HG03575 (cell line): Measurements from ENCODE around the gene KRTCAP2.
"Not testable (repeated sequence)": the region's sequence is repeated elsewhere in the genome, so short reads cannot be mapped to it uniquely, and the experiment has no call there.

Source experiments
- ATAC-seq: cut with Tn5 transposase; IDR thresholded peaks from one replicate; pipeline ENCODE4 v1.9.1; 2021; ENCODE audit not compliant: unreplicated experiment, insufficient number of reproducible peaks, low FRiP score; ENCODE audit errors: extremely low read depth

Gene KRTCAP2

DNA sequence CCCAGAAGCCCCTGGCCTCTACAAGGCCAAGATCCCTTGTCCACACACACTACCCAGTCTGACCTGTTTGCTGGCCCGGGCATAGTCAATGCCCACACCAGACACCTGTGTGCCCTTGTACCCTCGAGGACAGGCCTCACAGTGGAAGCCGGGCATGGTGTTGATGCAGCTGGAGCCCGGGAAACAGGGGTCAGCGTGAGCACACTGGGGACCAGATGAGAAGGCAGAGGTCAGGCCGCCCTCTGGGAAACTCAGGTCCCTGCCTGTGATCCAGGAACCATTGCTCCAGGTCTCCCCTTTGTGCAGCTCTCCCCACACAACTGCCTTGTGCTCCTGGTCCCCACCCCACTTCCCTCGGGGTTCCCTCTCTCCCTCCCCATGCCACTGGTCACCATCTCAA is 29.1 kb upstream of the KRTCAP2 start:
- no peak for ATAC-seq

DNA sequence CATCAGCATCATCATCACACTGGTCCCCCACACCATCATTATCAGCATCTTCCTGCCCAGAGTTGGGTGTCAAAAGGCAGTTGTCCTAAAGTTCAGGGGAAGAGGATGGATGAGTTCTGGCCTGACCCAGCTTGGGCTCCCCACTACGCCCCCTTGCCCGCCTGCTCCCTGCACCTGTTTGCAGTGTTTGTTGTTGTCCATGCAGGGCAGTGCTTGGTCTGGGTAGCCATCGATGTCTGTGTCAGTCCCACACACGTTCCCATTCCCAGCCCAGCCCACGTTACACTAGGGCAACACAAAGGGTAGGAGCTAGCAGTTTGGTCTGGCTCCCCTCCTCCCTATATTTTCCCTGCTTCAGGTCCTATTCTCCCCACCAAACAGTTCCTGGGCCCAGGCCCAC is 27.8 kb upstream of the KRTCAP2 start:
- no peak for ATAC-seq

DNA sequence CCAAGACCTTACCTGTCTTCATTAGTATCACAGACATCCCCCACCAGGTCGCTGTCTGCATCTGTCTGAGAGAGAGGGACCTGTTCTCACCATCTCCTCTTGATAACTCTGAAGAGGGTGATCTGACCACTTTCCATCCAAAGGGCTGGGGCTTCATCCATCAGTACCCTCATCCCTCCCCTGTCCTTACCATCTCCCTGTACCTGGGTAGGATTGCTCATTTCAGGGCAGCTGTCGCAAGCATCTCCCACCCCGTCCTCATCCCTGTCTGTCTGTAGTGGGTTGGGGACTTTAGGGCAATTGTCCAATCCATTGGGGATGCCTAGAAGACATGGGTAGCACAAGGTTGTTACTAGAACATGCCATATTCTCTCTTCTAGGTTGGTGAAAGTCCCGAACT is 26.7 kb upstream of the KRTCAP2 start:
- ATAC-seq: no peak

GRCh38 chr1:155198547-155198906 is 25.4 kb upstream of the KRTCAP2 start:
- ATAC-seq: no peak

GRCh38 chr1:155197901-155198546 is 24.9 kb upstream of the KRTCAP2 start:
- no peak for ATAC-seq

- ATAC-seq: no peak
Observed at GRCh38 chr1:155196893-155197638, 24.0 kb upstream of the KRTCAP2 start.

- ATAC-seq: no peak
Observed at GRCh38 chr1:155196103-155196892, 23.2 kb upstream of the KRTCAP2 start.

DNA sequence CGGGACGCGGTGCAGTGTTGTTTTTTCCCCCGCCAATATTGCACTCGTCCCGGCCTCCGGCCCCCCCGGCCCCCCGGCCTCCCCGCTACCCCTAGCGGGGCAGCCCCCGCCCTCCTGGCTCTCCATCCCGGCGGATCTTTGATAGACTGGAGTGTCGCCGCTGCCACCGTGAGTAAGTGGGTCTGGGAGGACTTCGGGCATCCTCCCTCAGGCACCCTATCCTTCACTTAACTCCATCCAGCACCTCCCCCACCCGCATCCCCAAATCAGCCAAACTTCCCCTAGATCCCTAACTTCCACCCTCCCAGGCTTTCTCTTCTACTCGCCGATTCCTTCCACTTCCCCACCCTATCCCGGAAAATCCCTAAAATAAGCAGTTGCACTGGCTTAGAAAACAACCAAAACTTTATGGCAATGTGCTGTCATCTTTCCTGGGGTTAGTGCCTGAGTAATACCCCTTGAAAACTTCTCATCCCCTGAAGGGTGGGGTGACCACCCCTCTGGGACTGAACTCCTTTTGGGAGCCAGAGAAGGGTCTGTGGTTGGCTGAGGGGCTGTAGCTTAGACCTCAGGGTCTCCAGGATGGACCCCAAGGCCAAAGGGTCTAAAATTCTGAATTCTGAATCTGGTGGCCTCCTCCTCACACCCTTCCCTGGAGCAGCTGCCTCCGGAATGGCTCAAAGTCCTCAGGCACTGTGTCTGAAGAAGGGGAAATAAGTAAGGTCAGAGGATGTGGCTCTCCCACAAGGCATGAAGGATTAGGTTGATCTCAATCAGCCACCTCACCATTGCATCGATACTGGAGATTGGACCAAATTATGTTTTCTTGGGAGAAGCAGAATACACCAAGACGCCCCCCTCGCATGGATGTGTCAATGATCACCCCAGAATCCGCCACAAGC is 22.3 kb upstream of the KRTCAP2 start:
- ATAC-seq: no peak

- not testable (repeated sequence) for ATAC-seq
Observed at GRCh38 chr1:155193991-155194240, 20.8 kb upstream of the KRTCAP2 start.

DNA sequence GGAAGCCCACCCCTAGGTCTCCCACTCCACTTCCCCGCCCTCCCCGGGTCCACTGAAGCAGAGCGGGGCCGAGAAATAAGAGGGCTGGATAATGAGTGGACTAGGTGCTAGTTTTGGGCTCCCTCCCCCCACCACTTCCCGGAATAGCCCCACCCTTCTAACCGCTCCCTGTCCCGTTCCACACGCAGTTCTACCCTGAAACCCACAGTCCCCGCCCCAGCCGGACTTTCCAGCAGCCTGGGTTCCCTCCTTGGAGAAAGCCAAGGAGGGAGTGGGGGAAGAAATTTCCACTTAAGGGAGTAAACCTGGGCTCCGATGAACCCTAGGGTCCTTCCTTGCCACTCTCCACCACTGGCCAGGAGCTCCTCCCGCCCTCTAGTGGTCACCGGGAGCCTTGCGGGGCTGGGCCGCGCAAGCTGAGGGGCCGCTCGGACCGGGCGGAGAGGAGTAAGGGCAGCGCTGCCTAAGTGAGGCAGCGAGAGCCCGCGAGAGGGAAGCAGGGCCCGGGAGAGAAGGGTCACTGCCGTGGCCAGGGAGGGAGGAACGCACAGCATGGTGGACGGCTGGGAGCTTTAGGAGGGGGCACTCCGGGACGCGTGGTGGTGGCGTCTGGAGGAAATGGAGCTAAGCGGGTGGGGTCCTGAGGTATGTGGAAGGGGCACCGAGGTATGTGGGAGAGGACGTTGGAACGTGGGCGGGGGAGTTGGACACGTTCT is 20.3 kb upstream of the KRTCAP2 start:
- no peak for ATAC-seq

- ATAC-seq: no peak
Observed at GRCh38 chr1:155192346-155193274, 19.5 kb upstream of the KRTCAP2 start.

- no peak for ATAC-seq
Observed at GRCh38 chr1:155191904-155192303, 18.8 kb upstream of the KRTCAP2 start.

DNA sequence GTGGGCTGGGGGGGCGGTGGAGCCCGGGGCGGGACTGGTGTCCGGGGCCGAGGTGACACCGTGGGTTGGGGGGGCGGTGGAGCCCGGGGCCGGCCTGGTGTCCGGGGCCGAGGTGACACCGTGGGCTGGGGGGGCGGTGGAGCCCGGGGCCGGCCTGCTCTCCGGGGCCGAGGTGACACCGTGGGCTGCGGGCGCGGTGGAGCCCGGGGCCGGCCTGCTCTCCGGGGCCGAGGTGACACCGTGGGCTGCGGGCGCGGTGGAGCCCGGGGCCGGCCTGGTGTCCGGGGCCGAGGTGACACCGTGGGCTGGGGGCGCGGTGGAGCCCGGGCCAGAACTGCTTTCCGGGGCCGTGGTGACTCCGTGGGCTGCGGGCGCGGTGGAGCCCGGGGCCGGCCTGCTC is 16.8 kb upstream of the KRTCAP2 start:
- ATAC-seq: not testable (repeated sequence)

- ATAC-seq: no peak
Observed at GRCh38 chr1:155188268-155188667, 15.2 kb upstream of the KRTCAP2 start.

DNA sequence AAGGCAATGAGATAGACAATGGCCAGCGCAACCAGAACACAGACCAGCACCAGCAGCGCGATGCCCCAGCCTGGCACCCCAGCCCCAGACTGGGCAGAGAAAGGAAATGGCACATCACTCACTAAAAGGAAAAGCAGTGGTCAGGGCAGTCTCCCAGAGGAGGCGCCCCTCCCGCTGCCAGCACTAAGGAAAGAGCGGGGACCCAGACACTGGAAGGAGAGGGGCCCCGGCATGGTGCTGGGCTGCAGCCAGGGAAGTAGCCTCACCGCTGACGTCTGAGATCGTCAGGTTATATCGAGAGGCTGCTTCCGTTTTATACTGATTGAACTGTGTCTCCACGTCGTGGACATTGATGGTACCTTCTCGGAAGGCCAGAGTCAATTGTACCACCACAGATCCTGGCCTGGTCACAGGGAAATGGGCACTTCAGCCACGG is 14.4 kb upstream of the KRTCAP2 start:
- no peak for ATAC-seq

DNA sequence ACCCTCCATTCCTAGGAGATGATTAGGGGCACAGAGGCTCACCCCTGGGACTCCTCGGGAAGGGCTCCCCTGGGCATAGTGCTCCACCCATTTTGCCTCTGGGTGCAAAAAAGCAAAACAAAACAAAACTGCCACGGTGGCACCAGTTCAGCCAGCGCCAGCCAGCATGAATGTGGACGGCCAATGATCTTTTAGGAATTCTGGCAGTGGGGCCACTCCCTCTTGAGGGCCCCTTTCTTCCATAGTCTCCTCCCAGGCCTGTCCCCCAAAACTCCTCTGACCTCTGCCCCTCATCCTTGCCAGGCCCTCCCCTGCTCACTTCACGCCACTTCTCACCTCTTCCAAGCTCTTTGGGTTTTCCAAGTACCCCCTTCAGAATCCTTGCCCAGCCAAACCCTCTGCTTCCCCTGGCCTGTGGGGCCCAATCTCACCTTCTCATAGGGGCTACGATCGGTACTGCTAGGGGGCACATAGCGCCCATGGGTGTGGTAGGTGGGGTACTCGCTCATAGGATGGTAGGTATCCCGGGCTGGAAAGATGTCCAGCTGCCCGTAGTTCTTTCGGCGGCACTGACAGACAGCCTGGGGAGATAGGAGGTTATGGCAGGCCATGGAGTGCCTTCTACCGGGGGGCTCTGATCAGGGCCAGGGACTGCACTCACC is 13.8 kb upstream of the KRTCAP2 start:
- no peak for ATAC-seq

- no peak for ATAC-seq
Observed at GRCh38 chr1:155186067-155186793, 13.1 kb upstream of the KRTCAP2 start.
